HG02870 (cell line): Measurements from ENCODE around the gene OSBPL9.
"Not testable (repeated sequence)": the region's sequence is repeated elsewhere in the genome, so short reads cannot be mapped to it uniquely, and the experiment has no call there.

Experiments
- ATAC-seq: cut with Tn5 transposase; IDR thresholded peaks from one replicate; pipeline ENCODE4 v1.9.1; 2021; ENCODE audit warnings: mild to moderate bottlenecking, moderate library complexity; ENCODE audit not compliant: unreplicated experiment

OSBPL9 gene

GRCh38 chr1:51607681-51608095 lies 9.2 kb upstream of the OSBPL9 start:
- no peak for ATAC-seq

- ATAC-seq = not testable (repeated sequence)
These were observed 6.8 kb upstream of the OSBPL9 start for GRCh38 chr1:51610104-51610503.

- ATAC-seq = no peak
These were observed 6.3 kb upstream of the OSBPL9 start for GRCh38 chr1:51610637-51611036.

- ATAC-seq = no peak
These were observed 4.4 kb upstream of the OSBPL9 start for GRCh38 chr1:51612447-51612961.

GRCh38 chr1:51615780-51616291 lies 1.1 kb upstream of the OSBPL9 start:
- ATAC-seq = no peak

GRCh38 chr1:51616490-51616889 lies 402 bp upstream of the OSBPL9 start:
- ATAC-seq = no peak

GRCh38 chr1:51618715-51619114 lies 1.8 kb downstream of the OSBPL9 start:
- ATAC-seq = no peak

- ATAC-seq = no peak
These were observed 3.6 kb downstream of the OSBPL9 start for GRCh38 chr1:51620470-51620869.

GRCh38 chr1:51621161-51621560 lies 4.3 kb downstream of the OSBPL9 start:
- ATAC-seq = no peak

- no peak for ATAC-seq
These were observed 5.1 kb downstream of the OSBPL9 start for GRCh38 chr1:51621841-51622454.

GRCh38 chr1:51622455-51622913 lies 5.6 kb downstream of the OSBPL9 start:
- ATAC-seq = no peak

GRCh38 chr1:51623025-51623424 lies 6.1 kb downstream of the OSBPL9 start:
- no peak for ATAC-seq

GRCh38 chr1:51623450-51623849 lies 6.6 kb downstream of the OSBPL9 start:
- ATAC-seq = no peak

- no peak for ATAC-seq
These were observed 8.0 kb downstream of the OSBPL9 start for GRCh38 chr1:51624855-51625254.

- ATAC-seq = no peak
These were observed 10.8 kb downstream of the OSBPL9 start for GRCh38 chr1:51627672-51628071.

- ATAC-seq = no peak
These were observed 12.1 kb downstream of the OSBPL9 start for GRCh38 chr1:51628715-51629590.

- ATAC-seq = no peak
These were observed 13.0 kb downstream of the OSBPL9 start for GRCh38 chr1:51629918-51630317.

GRCh38 chr1:51630393-51630792 lies 13.5 kb downstream of the OSBPL9 start:
- no peak for ATAC-seq

GRCh38 chr1:51630922-51631321 lies 14.0 kb downstream of the OSBPL9 start:
- ATAC-seq = no peak

- ATAC-seq = no peak
These were observed 14.9 kb downstream of the OSBPL9 start for GRCh38 chr1:51631747-51632146.

GRCh38 chr1:51634618-51635017 lies 17.7 kb downstream of the OSBPL9 start:
- no peak for ATAC-seq

- ATAC-seq = no peak
These were observed 18.7 kb downstream of the OSBPL9 start for GRCh38 chr1:51635615-51636014.
